ENCODE data around the gene PIR. TPM values are rescaled to one million over a fixed set of nuclear protein-coding genes. Genes with fewer than 3 reads are reported as not detected.

The PIR gene
- polyA plus RNA-seq, 1 donor from 2014 or later, result 0.81 TPM

DNA sequence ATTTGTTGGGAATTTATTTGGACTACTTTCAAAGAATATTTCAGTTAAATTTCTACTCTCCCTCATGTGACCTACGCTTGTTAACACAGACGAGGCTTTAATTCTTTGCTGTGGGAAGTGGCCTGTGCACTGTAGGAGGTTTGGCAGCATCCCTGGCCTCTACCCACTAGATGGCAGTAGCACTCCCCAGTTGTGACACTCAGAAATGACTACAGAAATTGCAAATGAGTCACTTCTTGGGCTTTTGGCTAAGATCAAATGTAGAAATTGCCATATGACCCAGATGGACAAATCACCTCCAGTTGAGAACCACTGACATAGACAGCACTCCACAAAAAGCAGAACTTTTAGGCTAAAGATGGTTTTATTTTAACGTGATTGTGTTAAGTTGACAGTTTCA, 22.1 kb downstream of the PIR start:
- TF ChIP-seq RAD21 (conservative IDR thresholded peaks at IDR 0.05), result peak; percentile 71
- TF ChIP-seq REST (IDR thresholded peaks at IDR 0.05; ENCODE audit: borderline replicate concordance), result no peak
- peak; percentile 72 for TF ChIP-seq SMC3 (conservative IDR thresholded peaks at IDR 0.05; ENCODE audit: poor library complexity)
- TF ChIP-seq, protein P1, sequence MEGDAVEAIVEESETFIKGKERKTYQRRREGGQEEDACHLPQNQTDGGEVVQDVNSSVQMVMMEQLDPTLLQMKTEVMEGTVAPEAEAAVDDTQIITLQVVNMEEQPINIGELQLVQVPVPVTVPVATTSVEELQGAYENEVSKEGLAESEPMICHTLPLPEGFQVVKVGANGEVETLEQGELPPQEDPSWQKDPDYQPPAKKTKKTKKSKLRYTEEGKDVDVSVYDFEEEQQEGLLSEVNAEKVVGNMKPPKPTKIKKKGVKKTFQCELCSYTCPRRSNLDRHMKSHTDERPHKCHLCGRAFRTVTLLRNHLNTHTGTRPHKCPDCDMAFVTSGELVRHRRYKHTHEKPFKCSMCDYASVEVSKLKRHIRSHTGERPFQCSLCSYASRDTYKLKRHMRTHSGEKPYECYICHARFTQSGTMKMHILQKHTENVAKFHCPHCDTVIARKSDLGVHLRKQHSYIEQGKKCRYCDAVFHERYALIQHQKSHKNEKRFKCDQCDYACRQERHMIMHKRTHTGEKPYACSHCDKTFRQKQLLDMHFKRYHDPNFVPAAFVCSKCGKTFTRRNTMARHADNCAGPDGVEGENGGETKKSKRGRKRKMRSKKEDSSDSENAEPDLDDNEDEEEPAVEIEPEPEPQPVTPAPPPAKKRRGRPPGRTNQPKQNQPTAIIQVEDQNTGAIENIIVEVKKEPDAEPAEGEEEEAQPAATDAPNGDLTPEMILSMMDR (IDR thresholded peaks at IDR 0.05; ENCODE audit: poor library complexity, severe bottlenecking), result peak; percentile 73
- no peak for TF ChIP-seq EP300 (conservative IDR thresholded peaks at IDR 0.05; ENCODE audit: poor library complexity, severe bottlenecking)
- TF ChIP-seq MXI1 (conservative IDR thresholded peaks at IDR 0.05; ENCODE audit: poor library complexity, severe bottlenecking), result no peak

GRCh38 chrX:15469613-15470012, 23.5 kb downstream of the PIR start:
- Histone ChIP-seq H3F3A (ENCODE audit: insufficient read depth, low read length, poor library complexity, severe bottlenecking) (no peaks in the 10 kb centered on the region), H3K4me2 (ENCODE audit: low read length) (no peak overlapping the region), H4K20me1 (ENCODE audit: insufficient read depth) (no peaks in the 10 kb centered on the region), H3K27ac (ENCODE audit: low read length) (no peak overlapping the region), H3K36me3 (ENCODE audit: insufficient read depth, low read length) (no peaks in the 10 kb centered on the region), H3K9ac (ENCODE audit: low read length) (no peak overlapping the region), H3K9me3 (ENCODE audit: low read length) (no peaks in the 10 kb centered on the region), H3K4me3 (ENCODE audit: low read length) (no peak overlapping the region), H3K9me2 (ENCODE audit: insufficient read depth, low read length) (no peaks in the 10 kb centered on the region), H3K27me3 (ENCODE audit: insufficient read depth, low read depth, low read length) (no peaks in the 10 kb centered on the region), H2AFZ (ENCODE audit: low read depth, low read length) (no peak overlapping the region), H3K79me2 (replicated peaks; ENCODE audit: insufficient read depth, low read length) (no peaks in the 10 kb centered on the region)
- TF ChIP-seq RAD21 (conservative IDR thresholded peaks at IDR 0.05), result no peak
- TF ChIP-seq, protein P1 (IDR thresholded peaks at IDR 0.05; ENCODE audit: poor library complexity, severe bottlenecking), result no peak
- TF ChIP-seq REST (IDR thresholded peaks at IDR 0.05; ENCODE audit: borderline replicate concordance), result no peak
- TF ChIP-seq EZH2 (IDR thresholded peaks at IDR 0.05; ENCODE audit: borderline replicate concordance, insufficient read depth, low read length, poor library complexity, severe bottlenecking), result no peak

More for the DNA sequence above, 22.1 kb downstream of the PIR start:
- Histone ChIP-seq H3K4me3 (ENCODE audit: low read length) (no peak overlapping the region), H3K9ac (ENCODE audit: low read length) (no peak overlapping the region), H3K27me3 (ENCODE audit: insufficient read depth, low read depth, low read length) (no peaks in the 10 kb centered on the region), H3K9me2 (ENCODE audit: insufficient read depth, low read length) (no peaks in the 10 kb centered on the region), H3K36me3 (ENCODE audit: insufficient read depth, low read length) (no peaks in the 10 kb centered on the region), H3K4me2 (ENCODE audit: low read length) (no peak overlapping the region), H3K9me3 (ENCODE audit: low read length) (no peaks in the 10 kb centered on the region), H3K27ac (ENCODE audit: low read length) (no peak overlapping the region), H3F3A (ENCODE audit: insufficient read depth, low read length, poor library complexity, severe bottlenecking) (no peaks in the 10 kb centered on the region), H4K20me1 (ENCODE audit: insufficient read depth) (no peaks in the 10 kb centered on the region), H3K79me2 (replicated peaks; ENCODE audit: insufficient read depth, low read length) (no peaks in the 10 kb centered on the region), H2AFZ (ENCODE audit: low read depth, low read length) (no peak overlapping the region)

All from neural cell (in vitro differentiated cells).